Measurements from ENCODE around the gene SHF. TPM values are rescaled to one million over a fixed set of nuclear protein-coding genes. Genes with fewer than 3 reads are reported as not detected.

The SHF gene
- total RNA-seq, 2 donors from 2014 or later = 15.1 to 18.7 TPM

- Histone ChIP-seq H3K9me3 (no peaks in the 10 kb centered on the region), H3K4me3 (no peak overlapping the region), H3K4me1 (ENCODE audit: control insufficient read depth in 1 of 2, low read depth in 2 of 2) (peaks cover 0 to 14% of the 10 kb centered on the region in 2 donors), H3K27me3 (replicated peaks; ENCODE audit: insufficient read depth) (peaks cover 10% of the 10 kb centered on the region), H3K36me3 (no peaks in the 10 kb centered on the region), H3K27ac (no peak overlapping the region)
- no peak for DNase-seq (ENCODE audit: low spot score)
- ATAC-seq (ENCODE audit: insufficient number of reproducible peaks, low FRiP score, low read depth) = no peak
- no peak for TF ChIP-seq CTCF (IDR thresholded peaks at IDR 0.05)
Observed at GRCh38 chr15:45134046-45134445, 53.7 kb downstream of the SHF start.

GRCh38 chr15:45133561-45133920 lies 54.2 kb downstream of the SHF start:
- peaks cover 10% of the 10 kb centered on the region for H3K27me3 ChIP-seq (replicated peaks; ENCODE audit: insufficient read depth)
- no peak for TF ChIP-seq CTCF (IDR thresholded peaks at IDR 0.05)
- no peak overlapping the region for H3K27ac ChIP-seq
- DNase-seq (ENCODE audit: low spot score) = no peak
- no peaks in the 10 kb centered on the region for H3K36me3 ChIP-seq
- H3K4me3 ChIP-seq = no peak overlapping the region
- ATAC-seq (ENCODE audit: insufficient number of reproducible peaks, low FRiP score, low read depth) = no peak
- peaks cover 0 to 14% of the 10 kb centered on the region in 2 donors for H3K4me1 ChIP-seq (ENCODE audit: control insufficient read depth in 1 of 2, low read depth in 2 of 2)
- no peaks in the 10 kb centered on the region for H3K9me3 ChIP-seq

DNA sequence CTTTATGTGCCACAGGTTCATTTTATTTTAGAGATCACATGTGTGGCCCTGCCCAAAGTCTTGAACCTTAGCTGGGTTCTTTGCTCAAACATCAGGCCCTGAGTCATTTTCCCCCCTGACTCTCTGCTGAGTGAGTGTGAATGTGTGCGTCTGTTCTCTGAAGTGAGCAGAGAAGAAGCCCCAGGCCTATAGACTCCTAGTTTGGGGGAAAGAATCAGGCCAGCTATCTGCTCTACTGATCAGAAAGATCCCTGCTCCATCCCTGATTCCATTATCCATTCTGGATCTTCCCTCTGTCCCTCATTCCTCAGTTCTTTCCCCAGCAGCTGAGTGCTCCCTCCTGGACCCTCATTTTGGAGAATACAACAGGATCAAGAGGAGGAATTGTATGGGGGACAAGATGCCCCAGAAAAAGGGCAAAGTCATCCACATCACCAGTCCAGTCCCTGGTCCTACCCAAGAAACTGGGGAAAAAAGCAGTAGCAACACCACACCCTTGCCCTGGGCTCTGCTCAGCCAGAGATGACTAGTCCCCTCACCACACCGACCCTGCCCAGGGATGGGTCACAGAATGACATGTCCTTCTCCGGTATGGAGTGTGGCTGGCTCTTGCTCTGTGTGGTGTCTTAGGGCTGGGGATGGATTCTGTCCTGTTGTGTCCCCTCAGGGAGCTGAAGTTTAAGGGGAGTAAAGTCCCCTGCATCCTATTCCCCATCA lies 54.8 kb downstream of the SHF start:
- Histone ChIP-seq H3K4me1 (ENCODE audit: control insufficient read depth in 1 of 2, low read depth in 2 of 2) (peaks cover 0 to 14% of the 10 kb centered on the region in 2 donors), H3K36me3 (no peaks in the 10 kb centered on the region), H3K27ac (no peak overlapping the region), H3K9me3 (no peaks in the 10 kb centered on the region), H3K4me3 (no peak overlapping the region), H3K27me3 (replicated peaks; ENCODE audit: insufficient read depth) (peaks cover 10% of the 10 kb centered on the region)
- TF ChIP-seq CTCF (IDR thresholded peaks at IDR 0.05) = no peak
- ATAC-seq (ENCODE audit: insufficient number of reproducible peaks, low FRiP score, low read depth) (no peak), DNase-seq (ENCODE audit: low spot score) (no peak)

GRCh38 chr15:45131510-45131909 lies 56.3 kb downstream of the SHF start:
- H3K27me3 ChIP-seq (replicated peaks; ENCODE audit: insufficient read depth) = peaks cover 7% of the 10 kb centered on the region

More at GRCh38 chr15:45131510-45131909, 56.3 kb downstream of the SHF start:
- TF ChIP-seq CTCF (IDR thresholded peaks at IDR 0.05) = no peak
- ATAC-seq (ENCODE audit: insufficient number of reproducible peaks, low FRiP score, low read depth) (no peak), DNase-seq (ENCODE audit: low spot score) (no peak)
- Histone ChIP-seq H3K27ac (no peak overlapping the region), H3K4me1 (ENCODE audit: control insufficient read depth in 1 of 2, low read depth in 2 of 2) (peaks cover 0 to 14% of the 10 kb centered on the region in 2 donors), H3K36me3 (no peaks in the 10 kb centered on the region), H3K9me3 (no peaks in the 10 kb centered on the region), H3K4me3 (no peak overlapping the region)

Data from thoracic aorta (tissue), 2 donors.